ENCODE data around the gene ANO4.

- TF ChIP-seq CTCF (optimal IDR thresholded peaks at IDR 0.05 in 1 of 3, IDR thresholded peaks at IDR 0.05 in 1 of 3, conservative IDR thresholded peaks at IDR 0.05 in 1 of 3; ENCODE audit: extremely low read depth in 1 of 3, insufficient read depth in 2 of 3, low read length in 3 of 3) (no peak), EZH2 (IDR thresholded peaks at IDR 0.05; ENCODE audit: low read length) (no peak)
These were observed 57.1 kb downstream of the ANO4 start for GRCh38 chr12:100851637-100852036.

Data from keratinocyte (primary cell).